DND-41 (cell line): Measurements from ENCODE around the gene EN1.

Experiments
- ATAC-seq: fragments of 200-7000 bp; cut with Tn5 transposase; 3 replicates; pipeline ENCODE4 v1.9.1; 2021; ENCODE audit warnings: low read depth; ENCODE audit not compliant: insufficient read depth
- DNase-seq: peaks from one replicate; pipeline ENCODE4 v3.0.0-alpha.2; 2020
- H2AFZ ChIP-seq: 2 replicates; pipeline ENCODE4 v1.6.0; 2012; ENCODE audit warnings: low read depth, low read length
- H3K27ac ChIP-seq: 2 replicates; pipeline ENCODE4 v1.5.1; 2012; ENCODE audit warnings: low read length, inconsistent platforms
- H3K27me3 ChIP-seq: fragments of 200-600 bp; sonication (generic); 2 replicates; pipeline ENCODE4 v1.6.0; 2012; ENCODE audit warnings: low read length, mild to moderate bottlenecking, inconsistent platforms; ENCODE audit not compliant: insufficient read depth, poor library complexity
- H3K36me3 ChIP-seq: 2 replicates; pipeline ENCODE4 v1.5.1; 2012; ENCODE audit warnings: low read length, inconsistent platforms; ENCODE audit not compliant: insufficient read depth
- H3K4me1 ChIP-seq: 2 replicates; pipeline ENCODE4 v1.5.1; 2012; ENCODE audit warnings: mild to moderate bottlenecking, low read length; ENCODE audit not compliant: insufficient read depth
- H3K4me2 ChIP-seq: 2 replicates; pipeline ENCODE4 v1.6.0; 2012; ENCODE audit warnings: mild to moderate bottlenecking, moderate library complexity, low read length, inconsistent platforms; ENCODE audit not compliant: insufficient read depth
- H3K4me3 ChIP-seq, 2 experiments: fragments of 200-600 bp in 1 of 2; shearing (Covaris generic) in 1 of 2; 2 replicates each; pipeline ENCODE4 v1.5.1; 2012 to 2016; ENCODE audit warnings: inconsistent platforms in 2 of 2, low read length in 2 of 2, mild to moderate bottlenecking in 2 of 2, low read depth in 1 of 2, moderate library complexity in 1 of 2
- H3K79me2 ChIP-seq: 2 replicates; pipeline ENCODE4 v1.6.0; 2012; ENCODE audit warnings: low read length, inconsistent platforms; ENCODE audit not compliant: insufficient read depth
- H3K9ac ChIP-seq: 2 replicates; pipeline ENCODE4 v1.6.0; 2012; ENCODE audit warnings: low read depth, mild to moderate bottlenecking, inconsistent platforms, low read length, moderate library complexity
- H3K9me3 ChIP-seq: 2 replicates; pipeline ENCODE4 v1.5.1; 2012; ENCODE audit warnings: low read length, moderate library complexity, mild to moderate bottlenecking, inconsistent platforms; ENCODE audit not compliant: insufficient read depth, severe bottlenecking
- H4K20me1 ChIP-seq: 2 replicates; pipeline ENCODE4 v1.6.0; 2012; ENCODE audit warnings: low read length; ENCODE audit not compliant: insufficient read depth
- EZH2 ChIP-seq: IDR thresholded peaks from 3 replicates; pipeline ENCODE4 v1.6.1; 2012; ENCODE audit warnings: borderline replicate concordance, low read depth, mild to moderate bottlenecking, moderate library complexity, low read length, inconsistent platforms; ENCODE audit not compliant: severe bottlenecking
- TF ChIP-seq, protein P1 (sequence below): IDR thresholded peaks from 2 replicates; pipeline ENCODE4 v1.5.1; 2012; ENCODE audit warnings: borderline replicate concordance, low read length, moderate library complexity, mild to moderate bottlenecking; ENCODE audit not compliant: poor library complexity, severe bottlenecking; ENCODE audit errors: extremely low read depth

Gene EN1

DNA sequence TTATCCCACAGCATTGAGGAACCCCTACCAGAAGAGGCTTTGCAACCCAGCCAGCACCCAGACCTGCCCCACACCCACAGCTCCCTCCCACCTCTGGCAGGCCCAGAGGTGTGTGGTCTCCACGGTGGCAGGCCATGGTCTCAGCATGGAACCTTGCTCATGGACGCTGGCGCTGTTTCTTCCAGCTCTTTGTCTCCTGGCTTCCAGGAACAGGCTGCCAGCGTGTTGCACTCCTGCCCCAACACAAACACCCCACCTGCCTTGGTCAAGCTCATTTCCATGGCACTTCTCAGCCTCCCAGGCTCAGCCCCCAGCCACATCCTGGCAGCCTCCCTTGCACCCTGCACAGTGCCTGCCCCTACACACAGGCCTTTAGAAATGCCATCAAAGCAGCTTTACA, 31.7 kb downstream of the EN1 start:
- ATAC-seq (no peak), DNase-seq (no peak)
- no peak overlapping the region for H3K4me2 ChIP-seq
- TF ChIP-seq, protein P1, sequence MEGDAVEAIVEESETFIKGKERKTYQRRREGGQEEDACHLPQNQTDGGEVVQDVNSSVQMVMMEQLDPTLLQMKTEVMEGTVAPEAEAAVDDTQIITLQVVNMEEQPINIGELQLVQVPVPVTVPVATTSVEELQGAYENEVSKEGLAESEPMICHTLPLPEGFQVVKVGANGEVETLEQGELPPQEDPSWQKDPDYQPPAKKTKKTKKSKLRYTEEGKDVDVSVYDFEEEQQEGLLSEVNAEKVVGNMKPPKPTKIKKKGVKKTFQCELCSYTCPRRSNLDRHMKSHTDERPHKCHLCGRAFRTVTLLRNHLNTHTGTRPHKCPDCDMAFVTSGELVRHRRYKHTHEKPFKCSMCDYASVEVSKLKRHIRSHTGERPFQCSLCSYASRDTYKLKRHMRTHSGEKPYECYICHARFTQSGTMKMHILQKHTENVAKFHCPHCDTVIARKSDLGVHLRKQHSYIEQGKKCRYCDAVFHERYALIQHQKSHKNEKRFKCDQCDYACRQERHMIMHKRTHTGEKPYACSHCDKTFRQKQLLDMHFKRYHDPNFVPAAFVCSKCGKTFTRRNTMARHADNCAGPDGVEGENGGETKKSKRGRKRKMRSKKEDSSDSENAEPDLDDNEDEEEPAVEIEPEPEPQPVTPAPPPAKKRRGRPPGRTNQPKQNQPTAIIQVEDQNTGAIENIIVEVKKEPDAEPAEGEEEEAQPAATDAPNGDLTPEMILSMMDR, result no peak
- no peak for TF ChIP-seq EZH2
- no peak overlapping the region for H3K9ac ChIP-seq
- no peak overlapping the region for H3K4me3 ChIP-seq
- H3K9me3 ChIP-seq, result no peaks in the 10 kb centered on the region
- no peaks in the 10 kb centered on the region for H3K36me3 ChIP-seq
- H3K27me3 ChIP-seq, result peaks cover 14% of the 10 kb centered on the region
- H2AFZ ChIP-seq, result no peak overlapping the region
- H3K79me2 ChIP-seq, result no peaks in the 10 kb centered on the region
- no peaks in the 10 kb centered on the region for H4K20me1 ChIP-seq
- no peaks in the 10 kb centered on the region for H3K4me1 ChIP-seq
- H3K27ac ChIP-seq, result no peak overlapping the region

DNA sequence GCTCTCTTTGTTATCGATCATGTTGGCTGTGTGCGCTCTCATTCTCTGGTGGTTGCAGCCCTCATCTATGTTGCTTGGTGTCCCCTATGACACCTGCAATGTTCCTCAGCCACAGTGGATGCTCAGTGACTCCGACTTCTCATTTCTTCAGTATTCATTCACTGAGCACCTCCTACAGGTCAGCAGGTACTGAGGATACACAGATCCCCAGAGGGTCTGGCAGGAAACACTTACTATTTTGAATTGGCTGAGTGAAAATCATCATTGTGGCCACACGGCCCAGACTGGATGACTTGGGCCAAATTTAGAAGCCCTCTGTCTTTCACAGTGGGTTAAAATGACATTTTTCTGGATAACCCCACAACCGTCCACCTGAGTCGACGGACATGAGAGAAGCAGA, 32.1 kb downstream of the EN1 start:
- Histone ChIP-seq H3K4me1 (no peaks in the 10 kb centered on the region), H2AFZ (no peak overlapping the region), H3K9ac (no peak overlapping the region), H4K20me1 (no peaks in the 10 kb centered on the region), H3K79me2 (no peaks in the 10 kb centered on the region), H3K4me3 (no peak overlapping the region), H3K27me3 (peaks cover 14% of the 10 kb centered on the region), H3K36me3 (no peaks in the 10 kb centered on the region), H3K9me3 (no peaks in the 10 kb centered on the region), H3K4me2 (no peak overlapping the region), H3K27ac (no peak overlapping the region)
- no peak for DNase-seq
- ATAC-seq, result no peak
- TF ChIP-seq, protein P1, result no peak
- no peak for TF ChIP-seq EZH2

DNA sequence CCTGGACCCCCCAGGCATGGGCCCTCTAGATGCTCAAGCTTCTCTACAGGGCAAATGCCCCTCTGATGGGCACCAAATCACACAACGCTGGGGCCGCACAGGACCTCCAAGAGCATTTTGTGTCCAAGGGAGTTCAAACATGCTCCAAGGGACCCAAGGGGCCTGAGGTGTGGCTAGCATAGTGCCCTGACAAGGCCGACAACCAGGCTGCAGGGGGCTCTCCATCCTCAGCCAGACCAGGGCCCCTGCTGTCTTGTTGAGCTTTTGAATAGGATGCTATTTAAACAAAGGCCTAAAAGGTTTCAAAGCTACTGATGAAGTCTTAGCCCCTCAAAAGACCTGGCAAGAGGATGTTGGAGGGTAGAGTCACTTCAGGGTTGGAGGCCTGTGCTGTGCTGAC, 33.1 kb downstream of the EN1 start:
- Histone ChIP-seq H3K27ac (no peak overlapping the region), H3K9me3 (no peaks in the 10 kb centered on the region), H3K9ac (no peak overlapping the region), H3K4me1 (no peaks in the 10 kb centered on the region), H3K79me2 (no peaks in the 10 kb centered on the region), H3K4me2 (no peak overlapping the region), H4K20me1 (no peaks in the 10 kb centered on the region), H3K27me3 (peaks cover 14% of the 10 kb centered on the region), H3K36me3 (no peaks in the 10 kb centered on the region), H2AFZ (no peak overlapping the region), H3K4me3 (no peak overlapping the region)
- TF ChIP-seq, protein P1, result no peak
- TF ChIP-seq EZH2, result no peak
- DNase-seq, result no peak
- no peak for ATAC-seq

DNA sequence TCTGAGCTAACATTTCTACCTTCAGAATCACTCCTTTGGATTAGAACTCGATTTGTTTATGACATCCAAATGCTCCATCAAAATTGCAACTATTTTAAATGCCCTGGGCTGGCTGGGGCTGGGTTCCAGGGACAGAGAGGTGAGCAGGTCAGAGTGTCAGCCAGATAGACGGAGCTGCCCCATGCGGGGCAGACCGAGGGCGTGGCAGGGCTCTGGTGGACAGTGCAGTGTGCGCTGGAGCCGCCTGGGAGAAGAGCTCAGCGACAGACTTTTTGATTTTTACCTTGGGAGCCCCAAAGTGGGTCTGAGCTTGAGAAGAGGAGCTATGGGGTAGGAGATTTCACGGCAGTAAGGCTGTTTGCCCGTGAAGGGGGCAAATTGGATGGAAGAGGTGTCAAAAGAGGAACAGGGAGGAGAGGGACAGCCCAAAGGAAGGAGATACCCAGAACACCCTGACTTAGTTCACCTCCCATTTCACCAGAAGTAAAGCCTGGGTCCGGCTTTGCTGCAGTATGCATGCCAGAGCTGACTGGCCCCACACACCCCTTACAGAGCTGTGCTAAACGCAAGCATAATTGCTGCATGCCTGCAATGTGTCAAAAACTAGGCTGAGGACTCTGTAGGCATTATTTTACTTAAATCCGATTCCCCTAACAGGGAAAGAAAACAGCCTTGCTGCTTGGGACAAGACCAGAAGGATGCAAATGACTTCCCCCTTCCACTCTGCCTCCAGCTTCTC, 33.7 kb downstream of the EN1 start:
- TF ChIP-seq EZH2, result no peak
- TF ChIP-seq, protein P1, result no peak
- no peaks in the 10 kb centered on the region for H3K9me3 ChIP-seq
- no peaks in the 10 kb centered on the region for H3K36me3 ChIP-seq
- ATAC-seq, result no peak
- no peak for DNase-seq
- no peak overlapping the region for H3K4me3 ChIP-seq
- no peaks in the 10 kb centered on the region for H3K4me1 ChIP-seq
- no peak overlapping the region for H3K4me2 ChIP-seq
- H3K27ac ChIP-seq, result no peak overlapping the region
- peaks cover 14% of the 10 kb centered on the region for H3K27me3 ChIP-seq
- no peak overlapping the region for H3K9ac ChIP-seq
- no peaks in the 10 kb centered on the region for H4K20me1 ChIP-seq
- H2AFZ ChIP-seq, result no peak overlapping the region
- no peaks in the 10 kb centered on the region for H3K79me2 ChIP-seq
